ENCODE results near the gene ANKUB1.

DNA sequence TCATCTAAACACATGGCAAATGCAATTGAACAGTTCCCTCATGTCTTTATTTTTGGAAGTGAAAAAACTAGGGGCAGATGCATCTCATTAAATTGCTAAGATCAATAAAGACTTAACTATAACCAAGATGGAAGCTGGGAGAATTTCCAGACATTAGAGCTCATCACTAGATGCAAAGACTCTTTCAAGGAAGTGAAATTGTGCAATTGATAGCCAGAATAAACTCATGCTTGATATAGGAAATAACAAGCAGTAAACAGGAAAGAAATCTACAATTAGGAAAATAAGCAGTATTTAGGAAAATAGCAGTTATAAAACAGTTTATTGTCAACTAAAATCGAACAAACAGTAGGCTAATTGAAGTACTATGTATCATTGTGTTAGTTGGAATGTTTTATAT is 8.8 kb upstream of the ANKUB1 start:
- TF ChIP-seq, protein P1, sequence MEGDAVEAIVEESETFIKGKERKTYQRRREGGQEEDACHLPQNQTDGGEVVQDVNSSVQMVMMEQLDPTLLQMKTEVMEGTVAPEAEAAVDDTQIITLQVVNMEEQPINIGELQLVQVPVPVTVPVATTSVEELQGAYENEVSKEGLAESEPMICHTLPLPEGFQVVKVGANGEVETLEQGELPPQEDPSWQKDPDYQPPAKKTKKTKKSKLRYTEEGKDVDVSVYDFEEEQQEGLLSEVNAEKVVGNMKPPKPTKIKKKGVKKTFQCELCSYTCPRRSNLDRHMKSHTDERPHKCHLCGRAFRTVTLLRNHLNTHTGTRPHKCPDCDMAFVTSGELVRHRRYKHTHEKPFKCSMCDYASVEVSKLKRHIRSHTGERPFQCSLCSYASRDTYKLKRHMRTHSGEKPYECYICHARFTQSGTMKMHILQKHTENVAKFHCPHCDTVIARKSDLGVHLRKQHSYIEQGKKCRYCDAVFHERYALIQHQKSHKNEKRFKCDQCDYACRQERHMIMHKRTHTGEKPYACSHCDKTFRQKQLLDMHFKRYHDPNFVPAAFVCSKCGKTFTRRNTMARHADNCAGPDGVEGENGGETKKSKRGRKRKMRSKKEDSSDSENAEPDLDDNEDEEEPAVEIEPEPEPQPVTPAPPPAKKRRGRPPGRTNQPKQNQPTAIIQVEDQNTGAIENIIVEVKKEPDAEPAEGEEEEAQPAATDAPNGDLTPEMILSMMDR (IDR thresholded peaks at IDR 0.05), result no peak
- no peak for TF ChIP-seq POLR2AphosphoS5 (IDR thresholded peaks at IDR 0.05)
